ENCODE measurements around the gene SH3GL1. TPM values are rescaled to one million over a fixed set of nuclear protein-coding genes. Genes with fewer than 3 reads are reported as not detected.

SH3GL1 gene
- total RNA-seq, 1 experiment from 2014 or later: 59.8 TPM

- Histone ChIP-seq H3K4me3 (ENCODE audit: low read length) (no peak overlapping the region), H3K4me1 (ENCODE audit: insufficient read depth, low read length) (peaks cover 5% of the 10 kb centered on the region; the same call in 1 of the 2 replicates), H3K9me2 (replicated peaks; ENCODE audit: low read length) (no peaks in the 10 kb centered on the region), H3K79me2 (ENCODE audit: low read length) (peaks cover 49% of the 10 kb centered on the region), H3K9me3 (ENCODE audit: low read length) (no peaks in the 10 kb centered on the region), H3K9ac (ENCODE audit: low read length) (no peak overlapping the region), H3K4me2 (ENCODE audit: low read length) (no peak overlapping the region), H3F3A (ENCODE audit: low read length, unreplicated experiment) (no peaks in the 10 kb centered on the region), H3K36me3 (ENCODE audit: low read depth, low read length) (peaks cover 15% of the 10 kb centered on the region), H4K20me1 (ENCODE audit: low read length) (0 out of 2 replicates have a peak, but pooled peaks cover 10% of the 10 kb centered on the region), H3K27ac (ENCODE audit: low read length) (no peak overlapping the region), H2AFZ (ENCODE audit: low read length) (no peak overlapping the region), H3K27me3 (ENCODE audit: low read length) (no peaks in the 10 kb centered on the region)
- BruUV-seq (replicated peaks): no TSS peak
- ChIA-PET CTCF (no interaction called here), POLR2A (ENCODE audit: unreplicated experiment) (no interaction called here)
- TF ChIP-seq EZH2 (IDR thresholded peaks at IDR 0.05; ENCODE audit: low read length, unreplicated experiment): no peak
- no peak for TF ChIP-seq CTCF (conservative IDR thresholded peaks at IDR 0.05; ENCODE audit: low read depth, low read length)
- no peak for TF ChIP-seq EZH2phosphoT487 (IDR thresholded peaks at IDR 0.05; ENCODE audit: borderline replicate concordance, low read length)
- intact Hi-C loops (cut with micrococcal nuclease): no loop called here
- ATAC-seq (no peak), DNase-seq (no peak)
Observed at GRCh38 chr19:4413588-4413987, 13.2 kb upstream of the SH3GL1 start.

- H3K4me2 ChIP-seq (ENCODE audit: low read length): no peak overlapping the region
- H3K9ac ChIP-seq (ENCODE audit: low read length): no peak overlapping the region
- H2AFZ ChIP-seq (ENCODE audit: low read length): no peak overlapping the region
- H3F3A ChIP-seq (ENCODE audit: low read length, unreplicated experiment): no peaks in the 10 kb centered on the region
- H3K9me2 ChIP-seq (replicated peaks; ENCODE audit: low read length): no peaks in the 10 kb centered on the region
- ChIA-PET POLR2A (ENCODE audit: unreplicated experiment) (no interaction called here), CTCF (no interaction called here)
- TSS peak; percentile 26 for BruUV-seq (replicated peaks)
- DNase-seq (no peak), ATAC-seq (no peak)
- no peaks in the 10 kb centered on the region for H3K9me3 ChIP-seq (ENCODE audit: low read length)
- H3K27ac ChIP-seq (ENCODE audit: low read length): no peak overlapping the region
- H3K79me2 ChIP-seq (ENCODE audit: low read length): peaks cover 61% of the 10 kb centered on the region
- TF ChIP-seq CTCF (conservative IDR thresholded peaks at IDR 0.05; ENCODE audit: low read depth, low read length): no peak
- no peak for TF ChIP-seq EZH2 (IDR thresholded peaks at IDR 0.05; ENCODE audit: low read length, unreplicated experiment)
- no peak for TF ChIP-seq EZH2phosphoT487 (IDR thresholded peaks at IDR 0.05; ENCODE audit: borderline replicate concordance, low read length)
- no peaks in the 10 kb centered on the region for H4K20me1 ChIP-seq (ENCODE audit: low read length)
- peaks cover 13% of the 10 kb centered on the region for H3K36me3 ChIP-seq (ENCODE audit: low read depth, low read length)
- H3K4me3 ChIP-seq (ENCODE audit: low read length): no peak overlapping the region
- peaks cover 9% of the 10 kb centered on the region; the same call in 1 of the 2 replicates for H3K4me1 ChIP-seq (ENCODE audit: insufficient read depth, low read length)
- intact Hi-C loops (cut with micrococcal nuclease): no loop called here
- H3K27me3 ChIP-seq (ENCODE audit: low read length): no peaks in the 10 kb centered on the region
Observed at GRCh38 chr19:4409123-4409933, 9.0 kb upstream of the SH3GL1 start.

- BruUV-seq (replicated peaks): no TSS peak
- H3K4me2 ChIP-seq (ENCODE audit: low read length): no peak overlapping the region
- peaks cover 3% of the 10 kb centered on the region for H3K36me3 ChIP-seq (ENCODE audit: low read depth, low read length)
- H3K27me3 ChIP-seq (ENCODE audit: low read length): no peaks in the 10 kb centered on the region
- no peak overlapping the region for H3K4me3 ChIP-seq (ENCODE audit: low read length)
- no peak for ATAC-seq
- no peaks in the 10 kb centered on the region for H3K9me3 ChIP-seq (ENCODE audit: low read length)
- H3K9ac ChIP-seq (ENCODE audit: low read length): no peak overlapping the region
- peaks cover 17% of the 10 kb centered on the region for H3K4me1 ChIP-seq (ENCODE audit: insufficient read depth, low read length)
- H2AFZ ChIP-seq (ENCODE audit: low read length): no peak overlapping the region
- H3K9me2 ChIP-seq (replicated peaks; ENCODE audit: low read length): no peaks in the 10 kb centered on the region
- POLR2A ChIA-PET (ENCODE audit: unreplicated experiment): no interaction called here
- no peak overlapping the region for H3K27ac ChIP-seq (ENCODE audit: low read length)
- intact Hi-C loops (cut with micrococcal nuclease): no loop called here
- H3F3A ChIP-seq (ENCODE audit: low read length, unreplicated experiment): no peaks in the 10 kb centered on the region
- peaks cover 54% of the 10 kb centered on the region for H3K79me2 ChIP-seq (ENCODE audit: low read length)
- CTCF ChIA-PET: no interaction called here
- no peak for DNase-seq
- TF ChIP-seq EZH2phosphoT487 (IDR thresholded peaks at IDR 0.05; ENCODE audit: borderline replicate concordance, low read length) (no peak), CTCF (conservative IDR thresholded peaks at IDR 0.05; ENCODE audit: low read depth, low read length) (no peak), EZH2 (IDR thresholded peaks at IDR 0.05; ENCODE audit: low read length, unreplicated experiment) (no peak)
- H4K20me1 ChIP-seq (ENCODE audit: low read length): peaks cover 8% of the 10 kb centered on the region; the same call in 1 of the 2 replicates
Observed at GRCh38 chr19:4406626-4407025, 6.3 kb upstream of the SH3GL1 start.
